B cell (primary cell): ENCODE data around the gene TOP3B. TPM values are rescaled to one million over a fixed set of nuclear protein-coding genes. Genes with fewer than 3 reads are reported as not detected.

Experiments
- ATAC-seq: fragments of 200-7000 bp; cut with Tn5 transposase; one replicate; pipeline ENCODE4 v1.10.0; 2021; ENCODE audit warnings: low read depth, mild to moderate bottlenecking, moderate number of reproducible peaks, moderate library complexity
- CTCF ChIA-PET: fragments of 350-600 bp; sonication (Branson Sonifier 250); formaldehyde crosslinking; loops from one replicate; lab custom pipeline; 2021; ENCODE audit warnings: antibody characterized with exemption, inconsistent platforms; lab: Charles Lee
- POLR2A ChIA-PET: fragments of 350-600 bp; sonication (Branson Sonifier 250); formaldehyde crosslinking; loops from one replicate; lab custom pipeline; 2021; ENCODE audit warnings: antibody characterized with exemption; lab: Charles Lee
- DNase-seq: peaks from one replicate; pipeline ENCODE4 v3.0.0; 2013
- H2AFZ ChIP-seq: 2 replicates; pipeline ENCODE4 v1.6.1; 2012; ENCODE audit warnings: mild to moderate bottlenecking, low read depth, low read length; ENCODE audit not compliant: insufficient read depth, poor library complexity, severe bottlenecking
- H3K27ac ChIP-seq, 2 donors: 1 replicate in 1 of 2; 2 replicates in 1 of 2; pipeline ENCODE4 v1.5.1; 2012 to 2013; ENCODE audit warnings: low read length in 2 of 2, mild to moderate bottlenecking in 2 of 2, moderate library complexity in 1 of 2
- H3K27me3 ChIP-seq, 4 experiments: fragments of 200-600 bp in 1 of 4; sonication (generic) in 1 of 4; replicated peaks in 1 of 4; 1 replicate in 2 of 4; 2 replicates in 2 of 4; pipeline versions ENCODE4 v1.6.1 to v1.7.0; 2013 to 2016; ENCODE audit warnings: low read length in 3 of 4, mild to moderate bottlenecking in 2 of 4, mixed read lengths in 1 of 4, moderate library complexity in 1 of 4; ENCODE audit not compliant: insufficient read depth in 4 of 4, control insufficient read depth in 3 of 4; ENCODE audit errors: control extremely low read depth in 1 of 4
- H3K36me3 ChIP-seq, 2 experiments: replicated peaks in 1 of 2; 1 replicate in 1 of 2; 2 replicates in 1 of 2; pipeline versions ENCODE4 v1.6.1 to v1.7.1; 2013; ENCODE audit warnings: low read length in 1 of 2; ENCODE audit not compliant: insufficient read depth in 2 of 2, control insufficient read depth in 1 of 2; ENCODE audit errors: control extremely low read depth in 1 of 2, extremely low read depth in 1 of 2
- H3K4me1 ChIP-seq, 2 donors: fragments of 200-600 bp in 1 of 2; sonication (generic) in 1 of 2; 1 replicate in 1 of 2; 2 replicates in 1 of 2; pipeline versions ENCODE4 v1.5.1 to v1.6.1; 2013 to 2017; ENCODE audit warnings: low read length in 2 of 2; ENCODE audit not compliant: control insufficient read depth in 2 of 2, insufficient read depth in 2 of 2
- H3K4me2 ChIP-seq: replicated peaks from 2 replicates; pipeline ENCODE3; 2012; ENCODE audit warnings: mild to moderate bottlenecking, low read depth, low read length; ENCODE audit not compliant: poor library complexity, severe bottlenecking
- H3K4me3 ChIP-seq, 5 experiments: fragments of 200-600 bp in 1 of 5; sonication (generic) in 1 of 5; 1 replicate in 3 of 5; 2 replicates in 2 of 5; pipeline versions ENCODE4 v1.5.1 to v1.7.0; 2011 to 2016; ENCODE audit warnings: low read length in 4 of 5, mild to moderate bottlenecking in 4 of 5, low read depth in 2 of 5, control low read depth in 1 of 5, moderate library complexity in 1 of 5; ENCODE audit not compliant: insufficient read depth in 1 of 5; ENCODE audit errors: control extremely low read depth in 1 of 5, extremely low read depth in 1 of 5
- H3K79me2 ChIP-seq: fragments of 200-600 bp; sonication (generic); one replicate; pipeline ENCODE4 v1.6.0; 2016; ENCODE audit warnings: low read length; ENCODE audit not compliant: control insufficient read depth, insufficient read depth
- H3K9ac ChIP-seq: fragments of 200-600 bp; sonication (generic); 2 replicates; pipeline ENCODE4 v1.6.1; 2017; ENCODE audit warnings: mild to moderate bottlenecking, low read length, moderate library complexity
- H3K9me3 ChIP-seq, 3 donors: one replicate each; pipeline versions ENCODE4 v1.6.1 to v1.7.1; 2013; ENCODE audit warnings: low read length in 2 of 3; ENCODE audit not compliant: control insufficient read depth in 2 of 3, insufficient read depth in 1 of 3; ENCODE audit errors: control extremely low read depth in 1 of 3
- H4K20me1 ChIP-seq: 2 replicates; pipeline ENCODE4 v1.6.0; 2012; ENCODE audit warnings: mild to moderate bottlenecking, low read length; ENCODE audit not compliant: insufficient read depth, control insufficient read depth, poor library complexity, severe bottlenecking
- H3K27ac Mint-ChIP-seq: one replicate; pipeline ENCODE4 v1.8.0; 2021; ENCODE audit warnings: mixed read lengths
- H3K27me3 Mint-ChIP-seq: one replicate; pipeline ENCODE4 v1.8.0; 2021; ENCODE audit warnings: mixed read lengths
- H3K4me1 Mint-ChIP-seq: one replicate; pipeline ENCODE4 v1.8.0; 2021; ENCODE audit warnings: mixed read lengths
- H3K4me3 Mint-ChIP-seq: one replicate; pipeline ENCODE4 v1.8.0; 2021; ENCODE audit warnings: mixed read lengths
- H3K9me3 Mint-ChIP-seq: one replicate; pipeline ENCODE4 v1.8.0; 2022; ENCODE audit warnings: mixed read lengths; ENCODE audit not compliant: insufficient read depth
- EZH2 ChIP-seq: IDR thresholded peaks from 2 replicates; pipeline ENCODE4 v1.6.1; 2012; ENCODE audit warnings: borderline replicate concordance, low read depth, mild to moderate bottlenecking, moderate library complexity, low read length; ENCODE audit not compliant: insufficient read depth, poor library complexity, severe bottlenecking
- WGBS: methylation state at CpG from one replicate; pipeline ENCODE4 v1.1.5; 2013; ENCODE audit warnings: missing lambda C conversion rate; ENCODE audit not compliant: insufficient coverage; 5-methylcytosine and 5-hydroxymethylcytosine counted together
- intact Hi-C: fragments of 100-400 bp; cut with micrococcal nuclease; formaldehyde crosslinking; loops from one replicate; pipeline ENCODE4 v1.10.0; 2022
- polyA plus RNA-seq: library from polyadenylated mRNA; depleted of rRNA; stranded (reverse); fragments of >200 nt; gene quantifications from 2 replicates; pipeline ENCODE4 v1.2.3, GENCODE V29; 2012
- total RNA-seq, 2 donors: library from RNA; stranded (reverse); fragments of 120-200 nt in 1 of 2; gene quantifications; 1 replicate in 1 of 2; 2 replicates in 1 of 2; pipeline versions ENCODE4 v1.2.3 to v1.2.4, GENCODE V29; 2013 to 2022
- TF ChIP-seq, protein P1 (sequence below): fragments of 200-600 bp; IDR thresholded peaks from one replicate; pipeline ENCODE4 v1.8.0; 2022; ENCODE audit warnings: antibody characterized with exemption, mild to moderate bottlenecking

The TOP3B gene
- total and polyA plus RNA-seq, 2 donors (not counting 1 experiment from before 2014, with no cell fraction given), result 77.1 to 105 TPM

- Mint-ChIP-seq H3K9me3 (no peaks in the 10 kb centered on the region), H3K27ac (no peak overlapping the region), H3K4me3 (no peak overlapping the region), H3K27me3 (no peaks in the 10 kb centered on the region), H3K4me1 (peaks cover 5% of the 10 kb centered on the region)
- POLR2A ChIA-PET, result no interaction called here
- H3K36me3 ChIP-seq, result peaks cover 0 to 42% of the 10 kb centered on the region in 2 experiments
- TF ChIP-seq, protein P1, sequence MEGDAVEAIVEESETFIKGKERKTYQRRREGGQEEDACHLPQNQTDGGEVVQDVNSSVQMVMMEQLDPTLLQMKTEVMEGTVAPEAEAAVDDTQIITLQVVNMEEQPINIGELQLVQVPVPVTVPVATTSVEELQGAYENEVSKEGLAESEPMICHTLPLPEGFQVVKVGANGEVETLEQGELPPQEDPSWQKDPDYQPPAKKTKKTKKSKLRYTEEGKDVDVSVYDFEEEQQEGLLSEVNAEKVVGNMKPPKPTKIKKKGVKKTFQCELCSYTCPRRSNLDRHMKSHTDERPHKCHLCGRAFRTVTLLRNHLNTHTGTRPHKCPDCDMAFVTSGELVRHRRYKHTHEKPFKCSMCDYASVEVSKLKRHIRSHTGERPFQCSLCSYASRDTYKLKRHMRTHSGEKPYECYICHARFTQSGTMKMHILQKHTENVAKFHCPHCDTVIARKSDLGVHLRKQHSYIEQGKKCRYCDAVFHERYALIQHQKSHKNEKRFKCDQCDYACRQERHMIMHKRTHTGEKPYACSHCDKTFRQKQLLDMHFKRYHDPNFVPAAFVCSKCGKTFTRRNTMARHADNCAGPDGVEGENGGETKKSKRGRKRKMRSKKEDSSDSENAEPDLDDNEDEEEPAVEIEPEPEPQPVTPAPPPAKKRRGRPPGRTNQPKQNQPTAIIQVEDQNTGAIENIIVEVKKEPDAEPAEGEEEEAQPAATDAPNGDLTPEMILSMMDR, result no peak
- TF ChIP-seq EZH2, result no peak
- no peak for ATAC-seq
- H3K9ac ChIP-seq, result no peak overlapping the region
- H3K27ac ChIP-seq, result no peak overlapping the region
- H3K4me3 ChIP-seq, result no peak overlapping the region
- no peaks in the 10 kb centered on the region for H3K4me1 ChIP-seq
- 92% methylated on average over 12 of the region's 12 CpGs for WGBS
- peaks cover 0 to 4% (median 0%) of the 10 kb centered on the region in 3 donors for H3K9me3 ChIP-seq
- H4K20me1 ChIP-seq, result no peaks in the 10 kb centered on the region
- no peak overlapping the region for H3K4me2 ChIP-seq
- peaks cover 21% of the 10 kb centered on the region for H3K79me2 ChIP-seq
- no peaks in the 10 kb centered on the region for H3K27me3 ChIP-seq
- intact Hi-C loops, result no loop called here
- CTCF ChIA-PET, result no interaction called here
- no peak for DNase-seq
- H2AFZ ChIP-seq, result no peak overlapping the region
These were observed 54.5 kb downstream of the TOP3B start for GRCh38 chr22:21928048-21928447.

DNA sequence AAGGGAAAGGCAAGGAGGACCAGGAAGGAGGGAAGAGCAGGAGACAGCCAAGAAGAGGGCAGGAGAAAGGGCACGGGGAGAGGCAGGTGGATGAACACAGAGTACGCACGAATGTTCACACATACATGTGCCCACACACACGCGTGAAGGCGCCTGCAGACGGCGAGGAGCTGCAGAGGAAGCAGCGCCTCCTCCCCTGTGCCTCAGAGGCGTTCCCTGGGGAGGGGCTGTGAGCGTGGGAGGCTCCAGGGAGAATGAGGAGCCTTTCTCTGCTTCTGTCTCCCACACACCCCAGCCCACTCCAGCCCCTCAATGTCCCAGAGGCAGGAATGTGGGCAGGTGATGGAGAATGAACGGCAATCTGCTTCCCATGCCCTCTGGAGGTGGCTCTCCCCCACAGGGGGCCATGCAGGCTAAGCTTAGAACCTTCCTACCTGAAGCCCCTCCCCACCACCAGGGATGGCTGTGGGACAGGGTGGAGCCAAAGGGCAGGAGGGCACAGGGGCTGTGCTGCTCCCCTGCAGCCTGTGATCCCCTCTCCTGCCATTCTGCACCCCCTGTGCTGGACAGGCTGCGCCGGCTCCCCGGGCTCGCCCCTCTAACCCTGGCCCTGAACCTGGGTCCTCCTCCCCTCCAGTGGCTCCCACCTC is 55.3 kb downstream of the TOP3B start:
- H3K27ac Mint-ChIP-seq, result no peak overlapping the region
- WGBS, result 89% methylated on average over 4 of the region's 16 CpGs
- H3K4me3 Mint-ChIP-seq, result no peak overlapping the region
- intact Hi-C loops, result no loop called here
- no peak for TF ChIP-seq EZH2
- TF ChIP-seq, protein P1, result no peak
- Histone ChIP-seq H2AFZ (no peak overlapping the region), H3K27ac (no peak overlapping the region), H4K20me1 (no peaks in the 10 kb centered on the region), H3K9ac (no peak overlapping the region), H3K9me3 (peaks cover 0 to 4% (median 0%) of the 10 kb centered on the region in 3 donors), H3K27me3 (no peaks in the 10 kb centered on the region), H3K36me3 (peaks cover 0 to 35% of the 10 kb centered on the region in 2 experiments), H3K4me1 (no peaks in the 10 kb centered on the region), H3K79me2 (peaks cover 14% of the 10 kb centered on the region), H3K4me2 (no peak overlapping the region), H3K4me3 (no peak overlapping the region)
- CTCF ChIA-PET, result no interaction called here
- H3K4me1 Mint-ChIP-seq, result peaks cover 5% of the 10 kb centered on the region
- DNase-seq (no peak), ATAC-seq (no peak)
- POLR2A ChIA-PET, result no interaction called here
- H3K9me3 Mint-ChIP-seq, result no peaks in the 10 kb centered on the region
- H3K27me3 Mint-ChIP-seq, result no peaks in the 10 kb centered on the region
